Medulla oblongata (tissue), 1 donor: ENCODE measurements around the gene NSA2.

Experiments
- DNase-seq: peaks from one replicate; pipeline ENCODE4 v3.0.0-alpha.2; 2015; ENCODE audit errors: extremely low spot score

NSA2 gene

GRCh38 chr5:74816875-74817274 lies 49.8 kb downstream of the NSA2 start:
- no peak for DNase-seq

- no peak for DNase-seq
Observed at GRCh38 chr5:74822288-74822687, 55.2 kb downstream of the NSA2 start.

GRCh38 chr5:74829413-74829812 lies 62.4 kb downstream of the NSA2 start:
- no peak for DNase-seq
